ENCODE measurements around the gene CD244.
"Not testable (repeated sequence)": the region's sequence is repeated elsewhere in the genome, so short reads cannot be mapped to it uniquely, and the experiment has no call there.

Gene CD244

GRCh38 chr1:160797271-160797709, 65.4 kb downstream of the CD244 start:
- peaks cover 0 to 7% of the 10 kb centered on the region in 2 donors for H3K9me3 ChIP-seq (ENCODE audit: control insufficient read depth in 1 of 2, low read length in 2 of 2)
- H3K4me1 ChIP-seq (ENCODE audit: control insufficient read depth in 1 of 2, insufficient read depth in 2 of 2, low read length in 2 of 2), result no peaks in the 10 kb centered on the region
- H3K4me3 ChIP-seq (ENCODE audit: low read depth in 1 of 2, low read length in 2 of 2), result no peak overlapping the region
- H3K36me3 ChIP-seq (ENCODE audit: control insufficient read depth in 1 of 2, insufficient read depth in 2 of 2, low read length in 2 of 2), result no peaks in the 10 kb centered on the region
- H3K27me3 ChIP-seq (ENCODE audit: low read depth, low read length), result no peaks in the 10 kb centered on the region
- H3K27ac ChIP-seq (ENCODE audit: low read length), result no peak overlapping the region

DNA sequence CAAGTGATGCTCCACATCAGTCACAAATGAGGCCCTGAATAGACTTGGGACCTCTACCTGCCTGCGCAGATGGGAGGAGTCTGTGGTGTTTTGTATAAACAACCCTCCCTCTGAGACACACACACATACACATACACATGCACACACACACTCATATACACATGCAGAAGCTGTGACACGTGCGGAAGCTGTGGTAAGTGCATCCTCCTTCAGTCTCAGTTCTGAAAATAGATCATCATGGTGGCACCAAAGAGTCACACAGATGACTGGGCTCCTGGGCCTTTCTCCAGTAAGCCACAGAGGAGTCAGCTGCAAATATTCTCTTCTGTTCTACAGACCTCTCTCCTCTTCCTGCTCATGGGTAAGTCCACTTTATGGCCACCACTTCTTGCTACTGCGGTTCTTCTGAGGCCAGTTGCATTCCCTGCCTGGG, 66.7 kb downstream of the CD244 start, which contains the start of gene LY9:
Gene LY9, plus strand, starts transcription at position 224 of the 433 bp plus-strand sequence. Its CDS starts 14 bp downstream, at position 238.
- H3K4me3 ChIP-seq (ENCODE audit: low read depth in 1 of 2, low read length in 2 of 2), result no peak within 1 kb of the TSS
- H3K27me3 ChIP-seq (ENCODE audit: low read depth, low read length), result no peaks in the 10 kb centered on the region
- H3K27ac ChIP-seq (ENCODE audit: low read length), result no peak within 1 kb of the TSS
- H3K36me3 ChIP-seq (ENCODE audit: control insufficient read depth in 1 of 2, insufficient read depth in 2 of 2, low read length in 2 of 2), result no peaks in the 10 kb centered on the region
- peaks cover 0 to 7% of the 10 kb centered on the region in 2 donors for H3K9me3 ChIP-seq (ENCODE audit: control insufficient read depth in 1 of 2, low read length in 2 of 2)
- no peaks in the 10 kb centered on the region for H3K4me1 ChIP-seq (ENCODE audit: control insufficient read depth in 1 of 2, insufficient read depth in 2 of 2, low read length in 2 of 2)

GRCh38 chr1:160794376-160794775, 68.3 kb downstream of the CD244 start:
- H3K9me3 ChIP-seq (ENCODE audit: control insufficient read depth in 1 of 2, low read length in 2 of 2), result peaks cover 0 to 9% of the 10 kb centered on the region in 2 donors
- no peaks in the 10 kb centered on the region for H3K27me3 ChIP-seq (ENCODE audit: low read depth, low read length)
- no peak overlapping the region for H3K4me3 ChIP-seq (ENCODE audit: low read depth in 1 of 2, low read length in 2 of 2)
- no peaks in the 10 kb centered on the region for H3K4me1 ChIP-seq (ENCODE audit: control insufficient read depth in 1 of 2, insufficient read depth in 2 of 2, low read length in 2 of 2)
- H3K36me3 ChIP-seq (ENCODE audit: control insufficient read depth in 1 of 2, insufficient read depth in 2 of 2, low read length in 2 of 2), result no peaks in the 10 kb centered on the region
- H3K27ac ChIP-seq (ENCODE audit: low read length), result no peak overlapping the region

GRCh38 chr1:160789702-160790611, 72.7 kb downstream of the CD244 start:
- peaks cover 0 to 4% of the 10 kb centered on the region in 2 donors for H3K9me3 ChIP-seq (ENCODE audit: control insufficient read depth in 1 of 2, low read length in 2 of 2)
- no peaks in the 10 kb centered on the region for H3K27me3 ChIP-seq (ENCODE audit: low read depth, low read length)
- H3K4me1 ChIP-seq (ENCODE audit: control insufficient read depth in 1 of 2, insufficient read depth in 2 of 2, low read length in 2 of 2), result no peaks in the 10 kb centered on the region
- H3K4me3 ChIP-seq (ENCODE audit: low read depth in 1 of 2, low read length in 2 of 2), result no peak overlapping the region
- no peaks in the 10 kb centered on the region for H3K36me3 ChIP-seq (ENCODE audit: control insufficient read depth in 1 of 2, insufficient read depth in 2 of 2, low read length in 2 of 2)
- no peak overlapping the region for H3K27ac ChIP-seq (ENCODE audit: low read length)

GRCh38 chr1:160789051-160789701, 73.5 kb downstream of the CD244 start:
- Histone ChIP-seq H3K27ac (ENCODE audit: low read length) (no peak overlapping the region), H3K27me3 (ENCODE audit: low read depth, low read length) (no peaks in the 10 kb centered on the region), H3K4me3 (ENCODE audit: low read depth in 1 of 2, low read length in 2 of 2) (no peak overlapping the region), H3K4me1 (ENCODE audit: control insufficient read depth in 1 of 2, insufficient read depth in 2 of 2, low read length in 2 of 2) (no peaks in the 10 kb centered on the region), H3K9me3 (ENCODE audit: control insufficient read depth in 1 of 2, low read length in 2 of 2) (peaks cover 0 to 2% of the 10 kb centered on the region in 2 donors), H3K36me3 (ENCODE audit: control insufficient read depth in 1 of 2, insufficient read depth in 2 of 2, low read length in 2 of 2) (no peaks in the 10 kb centered on the region)

- not testable (repeated sequence) for H3K27me3 ChIP-seq (ENCODE audit: low read depth, low read length); H3K9me3 ChIP-seq (ENCODE audit: control insufficient read depth in 1 of 2, low read length in 2 of 2); H3K4me3 ChIP-seq (ENCODE audit: low read depth in 1 of 2, low read length in 2 of 2); H3K27ac ChIP-seq (ENCODE audit: low read length); H3K4me1 ChIP-seq (ENCODE audit: control insufficient read depth in 1 of 2, insufficient read depth in 2 of 2, low read length in 2 of 2); H3K36me3 ChIP-seq (ENCODE audit: control insufficient read depth in 1 of 2, insufficient read depth in 2 of 2, low read length in 2 of 2)
Observed at GRCh38 chr1:160782988-160783765, 79.5 kb downstream of the CD244 start.

DNA sequence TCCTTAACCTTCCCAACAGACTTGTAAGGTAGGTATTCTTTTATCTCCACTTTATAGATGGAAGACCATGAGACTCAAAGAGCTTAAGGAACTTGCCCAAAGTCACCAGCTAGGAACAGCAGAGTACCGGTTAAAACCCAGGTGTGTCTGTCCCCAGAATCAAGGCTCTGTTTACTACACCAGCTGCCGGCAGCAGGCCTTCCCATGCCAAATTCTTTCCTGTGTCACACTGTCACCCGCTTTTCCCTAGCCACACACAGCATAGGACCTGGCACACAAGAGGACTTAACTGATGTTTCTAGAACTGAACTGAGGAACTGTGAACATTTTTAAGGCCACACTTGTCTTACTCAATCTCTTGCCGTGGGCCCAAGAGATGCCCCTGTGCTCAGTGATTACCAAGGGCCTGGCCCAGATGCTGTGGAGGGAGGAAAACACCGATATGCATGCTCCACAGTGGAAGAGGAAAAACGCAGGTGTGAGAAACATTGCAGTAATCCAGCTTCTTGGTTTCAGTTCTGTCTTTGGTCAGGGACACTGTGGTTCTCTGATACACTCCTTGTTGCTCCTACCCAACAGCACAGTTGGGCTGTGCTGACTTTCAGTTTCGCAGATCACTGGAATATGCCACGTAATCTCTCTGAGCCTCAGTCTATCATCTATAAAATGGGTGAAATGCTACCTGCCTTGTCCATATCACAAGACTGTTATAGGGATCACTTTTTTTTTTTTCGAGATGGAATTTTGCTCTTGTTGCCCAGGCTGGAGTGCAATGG, 80.6 kb downstream of the CD244 start:
- H3K4me1 ChIP-seq (ENCODE audit: control insufficient read depth in 1 of 2, insufficient read depth in 2 of 2, low read length in 2 of 2), result peaks cover 0 to 8% of the 10 kb centered on the region in 2 donors
- H3K36me3 ChIP-seq (ENCODE audit: control insufficient read depth in 1 of 2, insufficient read depth in 2 of 2, low read length in 2 of 2), result no peaks in the 10 kb centered on the region
- no peaks in the 10 kb centered on the region for H3K27me3 ChIP-seq (ENCODE audit: low read depth, low read length)
- H3K9me3 ChIP-seq (ENCODE audit: control insufficient read depth in 1 of 2, low read length in 2 of 2), result no peaks in the 10 kb centered on the region
- peak overlapping the region; percentile 83 for H3K27ac ChIP-seq (ENCODE audit: low read length)
- no peak overlapping the region for H3K4me3 ChIP-seq (ENCODE audit: low read depth in 1 of 2, low read length in 2 of 2)

GRCh38 chr1:160781186-160781766, 81.4 kb downstream of the CD244 start:
- Histone ChIP-seq H3K4me1 (ENCODE audit: control insufficient read depth in 1 of 2, insufficient read depth in 2 of 2, low read length in 2 of 2) (peaks cover 0 to 8% of the 10 kb centered on the region in 2 donors), H3K27me3 (ENCODE audit: low read depth, low read length) (no peaks in the 10 kb centered on the region), H3K27ac (ENCODE audit: low read length) (peak overlapping the region; percentile 83), H3K4me3 (ENCODE audit: low read depth in 1 of 2, low read length in 2 of 2) (no peak overlapping the region), H3K36me3 (ENCODE audit: control insufficient read depth in 1 of 2, insufficient read depth in 2 of 2, low read length in 2 of 2) (no peaks in the 10 kb centered on the region), H3K9me3 (ENCODE audit: control insufficient read depth in 1 of 2, low read length in 2 of 2) (no peaks in the 10 kb centered on the region)

- no peaks in the 10 kb centered on the region for H3K36me3 ChIP-seq (ENCODE audit: control insufficient read depth in 1 of 2, insufficient read depth in 2 of 2, low read length in 2 of 2)
- H3K27ac ChIP-seq (ENCODE audit: low read length), result no peak overlapping the region
- H3K4me3 ChIP-seq (ENCODE audit: low read depth in 1 of 2, low read length in 2 of 2), result no peak overlapping the region
- no peaks in the 10 kb centered on the region for H3K9me3 ChIP-seq (ENCODE audit: control insufficient read depth in 1 of 2, low read length in 2 of 2)
- H3K4me1 ChIP-seq (ENCODE audit: control insufficient read depth in 1 of 2, insufficient read depth in 2 of 2, low read length in 2 of 2), result peaks cover 0 to 8% of the 10 kb centered on the region in 2 donors
- no peaks in the 10 kb centered on the region for H3K27me3 ChIP-seq (ENCODE audit: low read depth, low read length)
Observed at GRCh38 chr1:160780398-160780755, 82.3 kb downstream of the CD244 start.

All from muscle layer of duodenum (tissue), 2 donors.